Liver (tissue), 9 donors: ENCODE measurements around the gene CHIC1. TPM values are rescaled to one million over a fixed set of nuclear protein-coding genes. Genes with fewer than 3 reads are reported as not detected.
"Not testable (repeated sequence)": the region's sequence is repeated elsewhere in the genome, so short reads cannot be mapped to it uniquely, and the experiment has no call there.

ENCODE experiments used
- DNase-seq: peaks from one replicate; pipeline ENCODE4 v3.0.0-alpha.2; 2017; ENCODE audit warnings: low spot score
- H3K27ac ChIP-seq, 2 donors: one replicate each; pipeline ENCODE4 v1.7.0; 2013; ENCODE audit warnings: inconsistent platforms in 2 of 2, low read length in 2 of 2, control low read depth in 1 of 2, low read depth in 1 of 2, mild to moderate bottlenecking in 1 of 2
- H3K27me3 ChIP-seq, 4 donors: one replicate each; pipeline versions ENCODE4 v1.6.1 to v1.7.0; 2013; ENCODE audit warnings: low read length in 3 of 4, inconsistent platforms in 1 of 4, mild to moderate bottlenecking in 1 of 4, moderate library complexity in 1 of 4; ENCODE audit not compliant: control insufficient read depth in 4 of 4, insufficient read depth in 4 of 4
- H3K36me3 ChIP-seq, 4 donors: one replicate each; pipeline versions ENCODE4 v1.6.1 to v1.7.0; 2013; ENCODE audit warnings: low read length in 3 of 4, mild to moderate bottlenecking in 3 of 4, low read depth in 1 of 4, moderate library complexity in 1 of 4; ENCODE audit not compliant: control insufficient read depth in 4 of 4, insufficient read depth in 3 of 4
- H3K4me1 ChIP-seq, 4 donors: one replicate each; pipeline versions ENCODE4 v1.6.1 to v1.7.0; 2013; ENCODE audit warnings: low read length in 3 of 4, mild to moderate bottlenecking in 3 of 4, moderate library complexity in 1 of 4; ENCODE audit not compliant: control insufficient read depth in 4 of 4, insufficient read depth in 4 of 4
- H3K4me3 ChIP-seq, 3 donors: one replicate each; pipeline versions ENCODE4 v1.6.1 to v1.7.0; 2013; ENCODE audit warnings: low read length in 3 of 3, control low read depth in 1 of 3, low read depth in 1 of 3, mild to moderate bottlenecking in 1 of 3
- H3K9ac ChIP-seq, 2 donors: one replicate each; pipeline ENCODE4 v1.7.0; 2013; ENCODE audit warnings: low read length in 2 of 2, mild to moderate bottlenecking in 2 of 2, moderate library complexity in 2 of 2, control low read depth in 1 of 2, low read depth in 1 of 2
- H3K9me3 ChIP-seq, 4 donors: one replicate each; pipeline versions ENCODE4 v1.6.1 to v1.7.0; 2013; ENCODE audit warnings: low read length in 3 of 4; ENCODE audit not compliant: control insufficient read depth in 4 of 4
- CTCF ChIP-seq: fragments of 150-350 bp; IDR thresholded peaks from 2 replicates; pipeline ENCODE4 v1.5.1; 2017; ENCODE audit warnings: improper control_type of control experiment, low read depth, low read length; ENCODE audit not compliant: missing input control
- EGR1 ChIP-seq, 2 donors: IDR thresholded peaks; 2 replicates each; pipeline ENCODE4 v1.6.1; 2016 to 2018; ENCODE audit warnings: antibody characterized with exemption in 2 of 2, low read depth in 2 of 2
- FOXA1 ChIP-seq: IDR thresholded peaks from 2 replicates; pipeline ENCODE4 v1.6.1; 2016; ENCODE audit warnings: antibody characterized with exemption
- FOXA2 ChIP-seq: IDR thresholded peaks from 2 replicates; pipeline ENCODE4 v1.6.1; 2016; ENCODE audit warnings: antibody characterized with exemption
- GABPA ChIP-seq, 2 donors: IDR thresholded peaks in 1 of 2; conservative IDR thresholded peaks in 1 of 2; 2 replicates each; pipeline ENCODE4 v1.6.1; 2016; ENCODE audit warnings: antibody characterized with exemption in 2 of 2, mild to moderate bottlenecking in 1 of 2, moderate library complexity in 1 of 2
- HNF4G ChIP-seq: IDR thresholded peaks from 2 replicates; pipeline ENCODE4 v1.6.1; 2016; ENCODE audit warnings: antibody characterized with exemption
- NR2F2 ChIP-seq: IDR thresholded peaks from 2 replicates; pipeline ENCODE4 v1.6.1; 2016; ENCODE audit warnings: antibody characterized with exemption
- RAD21 ChIP-seq, 2 donors: IDR thresholded peaks; 2 replicates each; pipeline ENCODE4 v1.6.1; 2016; ENCODE audit warnings: antibody characterized with exemption in 2 of 2, mild to moderate bottlenecking in 2 of 2
- REST ChIP-seq: IDR thresholded peaks from 2 replicates; pipeline ENCODE4 v1.6.1; 2016; ENCODE audit warnings: antibody characterized with exemption, mild to moderate bottlenecking
- RXRA ChIP-seq, 2 donors: IDR thresholded peaks; 2 replicates each; pipeline ENCODE4 v1.6.1; 2017 to 2018; ENCODE audit warnings: antibody characterized with exemption in 2 of 2, mild to moderate bottlenecking in 1 of 2
- TAF1 ChIP-seq: conservative IDR thresholded peaks from 2 replicates; pipeline ENCODE4 v1.6.1; 2016; ENCODE audit warnings: antibody characterized with exemption, mild to moderate bottlenecking
- YY1 ChIP-seq: IDR thresholded peaks from 2 replicates; pipeline ENCODE4 v1.6.1; 2016; ENCODE audit warnings: antibody characterized with exemption, mild to moderate bottlenecking
- WGBS: extraction: QIAGEN DNeasy Blood & Tissue Kit; methylation state at CpG from one replicate; pipeline ENCODE4 v1.1.7; 2013; 5-methylcytosine and 5-hydroxymethylcytosine counted together
- polyA plus RNA-seq, 2 donors: library from polyadenylated mRNA; stranded (reverse) in 1 of 2; unstranded in 1 of 2; fragments of 200-250 nt in 1 of 2; fragments of >200 nt in 1 of 2; fragmentation: Nextera tagmentation in 1 of 2; extraction: Ambion mirVana in 1 of 2; gene quantifications; one replicate each; pipeline versions ENCODE4 v1.2.1 to v1.2.3, GENCODE V29; 2013 to 2015
- total RNA-seq, 2 donors: library from RNA; depleted of rRNA; stranded (reverse); fragments of >200 nt; gene quantifications; one replicate each; pipeline ENCODE4 v1.2.3, GENCODE V29; 2014
- TF ChIP-seq, protein P1 (sequence below): IDR thresholded peaks from 2 replicates; pipeline ENCODE4 v1.6.1; 2016; ENCODE audit warnings: antibody characterized with exemption
- TF ChIP-seq, protein P2 (sequence below): IDR thresholded peaks from 2 replicates; pipeline ENCODE4 v1.6.1; 2016; ENCODE audit warnings: antibody characterized with exemption
- donor health status: healthy.
- donor health status: healthy.
- donor health status: healthy.
- donor health status: healthy.
- donor health status: healthy.

The CHIC1 gene
- total and polyA plus RNA-seq, 4 donors, result 1.1 to 3.4 (median 2.0) TPM

DNA sequence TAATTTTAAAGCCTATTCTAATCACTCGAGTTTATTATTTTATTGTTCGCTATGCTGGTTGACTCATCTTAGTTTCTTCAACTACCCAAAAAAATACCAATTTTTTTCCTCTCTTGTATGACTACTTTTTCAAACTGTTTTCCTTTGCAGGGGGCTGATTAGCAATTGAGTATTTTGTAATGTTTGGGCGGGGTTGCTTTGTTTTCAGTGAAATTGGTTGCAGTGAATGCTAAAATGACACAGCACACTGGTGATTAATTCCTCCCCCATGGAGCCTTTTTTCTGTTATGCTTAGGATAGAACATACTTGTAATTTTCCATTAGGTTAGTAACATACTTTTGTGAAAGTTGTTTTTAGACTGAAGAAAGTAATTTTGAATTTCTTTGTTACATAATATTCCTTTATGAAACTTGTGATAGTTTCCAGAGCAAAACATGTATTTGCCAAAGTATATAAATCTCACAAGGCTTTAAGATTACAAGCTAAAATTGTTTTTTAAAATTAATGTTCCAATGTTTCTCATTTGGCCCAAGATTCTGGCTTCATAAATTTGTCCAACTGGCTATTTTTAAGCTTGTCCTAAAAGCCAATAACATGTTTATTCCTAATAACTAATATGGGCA, 120.4 kb downstream of the CHIC1 start:
- H3K4me3 ChIP-seq, result no peak overlapping the region
- no peak for TF ChIP-seq CTCF
- TF ChIP-seq FOXA1, result no peak
- TF ChIP-seq EGR1 (IDR thresholded peaks at IDR 0.05; ENCODE audit: low read depth in 2 of 2), result no peak
- TF ChIP-seq, protein P1, sequence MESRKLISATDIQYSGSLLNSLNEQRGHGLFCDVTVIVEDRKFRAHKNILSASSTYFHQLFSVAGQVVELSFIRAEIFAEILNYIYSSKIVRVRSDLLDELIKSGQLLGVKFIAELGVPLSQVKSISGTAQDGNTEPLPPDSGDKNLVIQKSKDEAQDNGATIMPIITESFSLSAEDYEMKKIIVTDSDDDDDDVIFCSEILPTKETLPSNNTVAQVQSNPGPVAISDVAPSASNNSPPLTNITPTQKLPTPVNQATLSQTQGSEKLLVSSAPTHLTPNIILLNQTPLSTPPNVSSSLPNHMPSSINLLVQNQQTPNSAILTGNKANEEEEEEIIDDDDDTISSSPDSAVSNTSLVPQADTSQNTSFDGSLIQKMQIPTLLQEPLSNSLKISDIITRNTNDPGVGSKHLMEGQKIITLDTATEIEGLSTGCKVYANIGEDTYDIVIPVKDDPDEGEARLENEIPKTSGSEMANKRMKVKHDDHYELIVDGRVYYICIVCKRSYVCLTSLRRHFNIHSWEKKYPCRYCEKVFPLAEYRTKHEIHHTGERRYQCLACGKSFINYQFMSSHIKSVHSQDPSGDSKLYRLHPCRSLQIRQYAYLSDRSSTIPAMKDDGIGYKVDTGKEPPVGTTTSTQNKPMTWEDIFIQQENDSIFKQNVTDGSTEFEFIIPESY, result no peak
- TF ChIP-seq RXRA (IDR thresholded peaks at IDR 0.05), result no peak
- TF ChIP-seq TAF1, result no peak
- TF ChIP-seq NR2F2, result no peak
- no peak for TF ChIP-seq REST
- TF ChIP-seq GABPA (IDR thresholded peaks at IDR 0.05 in 1 of 2, conservative IDR thresholded peaks at IDR 0.05 in 1 of 2), result no peak
- TF ChIP-seq, protein P2, sequence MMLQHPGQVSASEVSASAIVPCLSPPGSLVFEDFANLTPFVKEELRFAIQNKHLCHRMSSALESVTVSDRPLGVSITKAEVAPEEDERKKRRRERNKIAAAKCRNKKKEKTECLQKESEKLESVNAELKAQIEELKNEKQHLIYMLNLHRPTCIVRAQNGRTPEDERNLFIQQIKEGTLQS, result no peak
- no peak for TF ChIP-seq YY1
- no peak for TF ChIP-seq RAD21 (IDR thresholded peaks at IDR 0.05)
- no peak for TF ChIP-seq FOXA2
- no peak for TF ChIP-seq HNF4G
- DNase-seq, result no peak

GRCh38 chrX:73707014-73707413, 144.0 kb downstream of the CHIC1 start:
- not testable (repeated sequence) for H3K36me3 ChIP-seq, H3K9me3 ChIP-seq, H3K4me1 ChIP-seq, H3K4me3 ChIP-seq, H3K9ac ChIP-seq, H3K27me3 ChIP-seq, H3K27ac ChIP-seq, DNase-seq
- WGBS, result 100% methylated on average over 1 of the region's 1 CpG

More for the DNA sequence above, 120.4 kb downstream of the CHIC1 start:
- H3K36me3 ChIP-seq, result no peaks in the 10 kb centered on the region
- no peaks in the 10 kb centered on the region for H3K27me3 ChIP-seq
- WGBS, result 91% methylated on average over 3 of the region's 3 CpGs
- H3K9me3 ChIP-seq, result no peaks in the 10 kb centered on the region
- H3K27ac ChIP-seq, result no peak overlapping the region
- no peaks in the 10 kb centered on the region for H3K4me1 ChIP-seq
- no peak overlapping the region for H3K9ac ChIP-seq
